Caco-2 (cell line): Measurements from ENCODE around the gene TBC1D9B. TPM values are rescaled to one million over a fixed set of nuclear protein-coding genes. Genes with fewer than 3 reads are reported as not detected.

Source experiments
- BruUV-seq: library from RNA; stranded (reverse); fragments of 400-500 nt; replicated peaks from 2 replicates; lab custom pipeline; 2021; lab: Mats Ljungman, UMichigan
- CTCF ChIA-PET: fragments of 300-600 bp; sonication (Branson Sonifier 250); formaldehyde crosslinking; loops from one replicate; lab custom pipeline; 2022; ENCODE audit warnings: antibody characterized with exemption; lab: Charles Lee
- POLR2A ChIA-PET: fragments of 300-600 bp; sonication (Branson Sonifier 250); formaldehyde crosslinking; loops from one replicate; lab custom pipeline; 2022; ENCODE audit warnings: antibody characterized with exemption; lab: Charles Lee
- DNase-seq, 2 experiments: peaks; one replicate each; pipeline versions ENCODE4 v3.0.0 to v3.0.0-alpha.2; 2020 to 2022
- H3K27me3 ChIP-seq: replicated peaks from 2 replicates; pipeline ENCODE4 v1.6.0; 2011; ENCODE audit warnings: low read length; ENCODE audit not compliant: control insufficient read depth, insufficient read depth
- H3K36me3 ChIP-seq: 2 replicates; pipeline ENCODE4 v1.5.1; 2011; ENCODE audit warnings: low read length; ENCODE audit not compliant: control insufficient read depth, insufficient read depth
- H3K4me1 ChIP-seq: fragments of 250-450 bp; sonication (Bioruptor Pico); 2 replicates; pipeline ENCODE4 v1.5.1; 2020; ENCODE audit warnings: mild to moderate bottlenecking
- H3K4me3 ChIP-seq: 2 replicates; pipeline ENCODE4 v1.5.1; 2011; ENCODE audit warnings: low read depth, mild to moderate bottlenecking, control low read depth, low read length
- H3K9me3 ChIP-seq: fragments of 250-450 bp; sonication (Bioruptor Pico); 2 replicates; pipeline ENCODE4 v1.5.1; 2020; ENCODE audit warnings: mild to moderate bottlenecking, moderate library complexity
- H3K27ac Mint-ChIP-seq: one replicate; pipeline ENCODE4 v1.8.0; 2022; ENCODE audit warnings: mixed read lengths; ENCODE audit not compliant: unreplicated experiment
- H3K27me3 Mint-ChIP-seq: one replicate; pipeline ENCODE4 v1.8.0; 2022; ENCODE audit warnings: mixed read lengths; ENCODE audit not compliant: insufficient read depth, unreplicated experiment
- H3K36me3 Mint-ChIP-seq: one replicate; pipeline ENCODE4 v1.8.0; 2022; ENCODE audit warnings: mild to moderate bottlenecking, mixed read lengths; ENCODE audit not compliant: insufficient read depth, unreplicated experiment
- H3K4me1 Mint-ChIP-seq: one replicate; pipeline ENCODE4 v1.8.0; 2022; ENCODE audit warnings: low read depth, mixed read lengths; ENCODE audit not compliant: unreplicated experiment
- H3K4me3 Mint-ChIP-seq: one replicate; pipeline ENCODE4 v1.8.0; 2022; ENCODE audit warnings: mild to moderate bottlenecking, moderate library complexity, mixed read lengths; ENCODE audit not compliant: unreplicated experiment
- H3K9me3 Mint-ChIP-seq: one replicate; pipeline ENCODE4 v1.8.0; 2022; ENCODE audit warnings: mixed read lengths; ENCODE audit not compliant: unreplicated experiment
- intact Hi-C: fragments of 100-400 bp; cut with micrococcal nuclease; formaldehyde crosslinking; loops from one replicate; pipeline ENCODE4 v1.10.0; 2022; ENCODE audit not compliant: unreplicated experiment
- total RNA-seq: library from RNA; stranded (reverse); gene quantifications from 2 replicates; pipeline ENCODE4 v1.2.3, GENCODE V29; 2022
- TF ChIP-seq, protein P1 (sequence below), 2 experiments: fragments of 200-600 bp in 1 of 2; IDR thresholded peaks; 1 replicate in 1 of 2; 2 replicates in 1 of 2; pipeline versions ENCODE4 v1.5.1 to v1.8.0; 2011 to 2022; ENCODE audit warnings: antibody characterized with exemption in 1 of 2, control low read depth in 1 of 2, inconsistent platforms in 1 of 2, low read depth in 1 of 2, low read length in 1 of 2, mild to moderate bottlenecking in 1 of 2, moderate library complexity in 1 of 2; ENCODE audit not compliant: insufficient read depth in 1 of 2, severe bottlenecking in 1 of 2, unreplicated experiment in 1 of 2

TBC1D9B gene
- total RNA-seq, 1 experiment from 2014 or later, result 107 TPM

GRCh38 chr5:179901462-179901861 lies 6.2 kb downstream of the TBC1D9B start:
- no peaks in the 10 kb centered on the region for H3K9me3 ChIP-seq
- POLR2A ChIA-PET, result no interaction called here

GRCh38 chr5:179900711-179901110 lies 7.0 kb downstream of the TBC1D9B start:
- Histone ChIP-seq H3K4me1 (no peaks in the 10 kb centered on the region), H3K27me3 (no peaks in the 10 kb centered on the region), H3K9me3 (no peaks in the 10 kb centered on the region), H3K36me3 (peaks cover 2% of the 10 kb centered on the region), H3K4me3 (no peak overlapping the region)
- Mint-ChIP-seq H3K27me3 (no peaks in the 10 kb centered on the region), H3K9me3 (no peaks in the 10 kb centered on the region), H3K27ac (no peak overlapping the region), H3K4me1 (no peaks in the 10 kb centered on the region), H3K4me3 (no peak overlapping the region), H3K36me3 (peaks cover 67% of the 10 kb centered on the region)
- ChIA-PET POLR2A (no interaction called here), CTCF (no interaction called here)
- no TSS peak for BruUV-seq
- TF ChIP-seq, protein P1, sequence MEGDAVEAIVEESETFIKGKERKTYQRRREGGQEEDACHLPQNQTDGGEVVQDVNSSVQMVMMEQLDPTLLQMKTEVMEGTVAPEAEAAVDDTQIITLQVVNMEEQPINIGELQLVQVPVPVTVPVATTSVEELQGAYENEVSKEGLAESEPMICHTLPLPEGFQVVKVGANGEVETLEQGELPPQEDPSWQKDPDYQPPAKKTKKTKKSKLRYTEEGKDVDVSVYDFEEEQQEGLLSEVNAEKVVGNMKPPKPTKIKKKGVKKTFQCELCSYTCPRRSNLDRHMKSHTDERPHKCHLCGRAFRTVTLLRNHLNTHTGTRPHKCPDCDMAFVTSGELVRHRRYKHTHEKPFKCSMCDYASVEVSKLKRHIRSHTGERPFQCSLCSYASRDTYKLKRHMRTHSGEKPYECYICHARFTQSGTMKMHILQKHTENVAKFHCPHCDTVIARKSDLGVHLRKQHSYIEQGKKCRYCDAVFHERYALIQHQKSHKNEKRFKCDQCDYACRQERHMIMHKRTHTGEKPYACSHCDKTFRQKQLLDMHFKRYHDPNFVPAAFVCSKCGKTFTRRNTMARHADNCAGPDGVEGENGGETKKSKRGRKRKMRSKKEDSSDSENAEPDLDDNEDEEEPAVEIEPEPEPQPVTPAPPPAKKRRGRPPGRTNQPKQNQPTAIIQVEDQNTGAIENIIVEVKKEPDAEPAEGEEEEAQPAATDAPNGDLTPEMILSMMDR (IDR thresholded peaks at IDR 0.05; ENCODE audit: insufficient read depth in 1 of 2, low read depth in 1 of 2, low read length in 1 of 2, severe bottlenecking in 1 of 2, unreplicated experiment in 1 of 2), result no peak
- intact Hi-C loops, result no loop called here
- no peak for DNase-seq

More at GRCh38 chr5:179901462-179901861, 6.2 kb downstream of the TBC1D9B start:
- H3K27ac Mint-ChIP-seq, result no peak overlapping the region
- peaks cover 6% of the 10 kb centered on the region for H3K4me1 Mint-ChIP-seq
- intact Hi-C loops, result no loop called here
- no peaks in the 10 kb centered on the region for H3K4me1 ChIP-seq
- CTCF ChIA-PET, result no interaction called here
- peaks cover 4% of the 10 kb centered on the region for H3K36me3 ChIP-seq
- DNase-seq, result no peak
- TF ChIP-seq, protein P1 (IDR thresholded peaks at IDR 0.05; ENCODE audit: insufficient read depth in 1 of 2, low read depth in 1 of 2, low read length in 1 of 2, severe bottlenecking in 1 of 2, unreplicated experiment in 1 of 2), result no peak
- H3K4me3 Mint-ChIP-seq, result no peak overlapping the region
- no peaks in the 10 kb centered on the region for H3K9me3 Mint-ChIP-seq
- BruUV-seq, result no TSS peak
- no peak overlapping the region for H3K4me3 ChIP-seq
- H3K27me3 Mint-ChIP-seq, result no peaks in the 10 kb centered on the region
- H3K36me3 Mint-ChIP-seq, result peaks cover 67% of the 10 kb centered on the region
- no peaks in the 10 kb centered on the region for H3K27me3 ChIP-seq

DNA sequence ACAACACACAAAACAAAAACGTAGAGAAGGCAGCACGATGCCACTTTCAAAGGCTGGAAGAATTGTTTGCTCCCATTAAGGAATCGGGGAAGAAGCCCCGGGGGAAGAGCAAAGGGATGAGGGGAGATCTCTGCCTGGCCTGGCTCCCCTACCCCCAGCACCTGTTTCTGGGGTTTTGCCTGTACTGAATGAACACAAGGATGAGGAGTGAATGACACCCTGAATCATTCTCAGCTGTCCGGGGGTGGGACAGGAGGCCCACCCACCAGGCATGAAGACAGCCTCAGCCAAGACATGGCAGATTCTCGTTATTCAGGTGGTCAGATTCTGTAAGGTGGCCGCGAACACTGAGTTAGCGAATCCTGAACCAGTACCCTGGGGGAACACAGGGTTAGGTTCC lies 7.5 kb downstream of the TBC1D9B start:
- no peak for DNase-seq
- TF ChIP-seq, protein P1 (IDR thresholded peaks at IDR 0.05; ENCODE audit: insufficient read depth in 1 of 2, low read depth in 1 of 2, low read length in 1 of 2, severe bottlenecking in 1 of 2, unreplicated experiment in 1 of 2), result no peak
- H3K4me3 ChIP-seq, result no peak overlapping the region
- CTCF ChIA-PET, result no interaction called here
- no peaks in the 10 kb centered on the region for H3K9me3 ChIP-seq
- no peaks in the 10 kb centered on the region for H3K27me3 ChIP-seq
- POLR2A ChIA-PET, result no interaction called here
- intact Hi-C loops, result no loop called here
- Mint-ChIP-seq H3K4me3 (no peak overlapping the region), H3K9me3 (no peaks in the 10 kb centered on the region), H3K4me1 (no peaks in the 10 kb centered on the region), H3K27ac (no peak overlapping the region), H3K36me3 (peaks cover 71% of the 10 kb centered on the region), H3K27me3 (no peaks in the 10 kb centered on the region)
- BruUV-seq, result no TSS peak
- H3K4me1 ChIP-seq, result no peaks in the 10 kb centered on the region
- H3K36me3 ChIP-seq, result peaks cover 2% of the 10 kb centered on the region
